Fibroblast of the aortic adventitia (primary cell): ENCODE data around the gene WT1. TPM values are rescaled to one million over a fixed set of nuclear protein-coding genes. Genes with fewer than 3 reads are reported as not detected.

Source experiments
- DNase-seq: peaks from one replicate; pipeline ENCODE4 v3.0.0-alpha.2; 2010; ENCODE audit warnings: low read depth
- H3K4me3 ChIP-seq: 2 replicates; pipeline ENCODE4 v1.5.1; 2011; ENCODE audit warnings: low read depth, mild to moderate bottlenecking, control low read depth, low read length, moderate library complexity
- total RNA-seq: library from RNA; depleted of rRNA; stranded (reverse); fragments of >200 nt; gene quantifications from 2 replicates; pipeline ENCODE4 v1.2.3, GENCODE V29; 2012; ENCODE audit warnings: low replicate concordance
- TF ChIP-seq, protein P1 (sequence below): IDR thresholded peaks from 2 replicates; pipeline ENCODE4 v1.5.1; 2011; ENCODE audit warnings: mild to moderate bottlenecking, low read length, control low read depth, inconsistent platforms; ENCODE audit not compliant: insufficient read depth

The WT1 gene
- total RNA-seq, 1 donor: 0.27 TPM

DNA sequence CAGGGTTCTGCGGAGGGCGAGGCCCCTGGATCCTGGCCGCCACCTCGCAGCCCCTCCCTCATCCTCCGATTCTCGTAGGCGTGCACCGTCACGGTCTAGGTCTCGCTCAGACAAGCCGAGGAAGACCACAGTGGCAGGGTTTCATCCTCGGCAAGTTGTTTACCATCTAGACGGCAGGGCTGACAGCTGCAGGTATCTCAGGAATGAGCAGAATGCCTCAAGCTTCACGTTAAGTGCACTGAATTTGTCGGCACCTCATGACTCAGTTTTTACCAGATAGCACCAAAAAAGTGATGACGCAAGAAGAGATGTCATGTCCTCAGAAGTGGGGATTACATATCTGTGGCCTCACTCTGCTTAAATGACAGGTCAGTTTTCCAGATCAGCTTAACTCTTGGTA is 35.1 kb downstream of the WT1 start:
- peak; percentile 43 for DNase-seq
- H3K4me3 ChIP-seq: no peak overlapping the region
- TF ChIP-seq, protein P1, sequence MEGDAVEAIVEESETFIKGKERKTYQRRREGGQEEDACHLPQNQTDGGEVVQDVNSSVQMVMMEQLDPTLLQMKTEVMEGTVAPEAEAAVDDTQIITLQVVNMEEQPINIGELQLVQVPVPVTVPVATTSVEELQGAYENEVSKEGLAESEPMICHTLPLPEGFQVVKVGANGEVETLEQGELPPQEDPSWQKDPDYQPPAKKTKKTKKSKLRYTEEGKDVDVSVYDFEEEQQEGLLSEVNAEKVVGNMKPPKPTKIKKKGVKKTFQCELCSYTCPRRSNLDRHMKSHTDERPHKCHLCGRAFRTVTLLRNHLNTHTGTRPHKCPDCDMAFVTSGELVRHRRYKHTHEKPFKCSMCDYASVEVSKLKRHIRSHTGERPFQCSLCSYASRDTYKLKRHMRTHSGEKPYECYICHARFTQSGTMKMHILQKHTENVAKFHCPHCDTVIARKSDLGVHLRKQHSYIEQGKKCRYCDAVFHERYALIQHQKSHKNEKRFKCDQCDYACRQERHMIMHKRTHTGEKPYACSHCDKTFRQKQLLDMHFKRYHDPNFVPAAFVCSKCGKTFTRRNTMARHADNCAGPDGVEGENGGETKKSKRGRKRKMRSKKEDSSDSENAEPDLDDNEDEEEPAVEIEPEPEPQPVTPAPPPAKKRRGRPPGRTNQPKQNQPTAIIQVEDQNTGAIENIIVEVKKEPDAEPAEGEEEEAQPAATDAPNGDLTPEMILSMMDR: no peak

DNA sequence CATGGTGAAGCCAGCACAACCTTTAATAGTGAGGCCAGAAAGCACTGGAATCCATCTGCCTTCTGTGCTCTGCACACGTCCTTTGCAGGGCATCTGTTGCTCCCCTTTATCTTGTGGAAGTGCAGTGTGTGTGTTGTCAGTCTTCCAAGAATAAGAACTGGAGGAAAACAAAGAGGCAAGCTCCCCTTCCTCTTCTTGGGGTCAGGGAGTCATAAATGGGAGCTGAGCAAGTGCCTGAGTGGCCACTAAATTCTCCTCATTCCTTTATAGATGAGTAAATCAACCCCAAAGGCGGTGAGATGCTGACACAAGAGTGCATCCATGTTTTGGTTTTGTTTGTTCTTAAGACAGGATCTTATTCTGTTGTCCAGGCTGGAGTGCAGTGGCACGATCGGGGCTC is 38.3 kb downstream of the WT1 start:
- H3K4me3 ChIP-seq: no peak overlapping the region
- peak; percentile 49 for DNase-seq
- TF ChIP-seq, protein P1: no peak

DNA sequence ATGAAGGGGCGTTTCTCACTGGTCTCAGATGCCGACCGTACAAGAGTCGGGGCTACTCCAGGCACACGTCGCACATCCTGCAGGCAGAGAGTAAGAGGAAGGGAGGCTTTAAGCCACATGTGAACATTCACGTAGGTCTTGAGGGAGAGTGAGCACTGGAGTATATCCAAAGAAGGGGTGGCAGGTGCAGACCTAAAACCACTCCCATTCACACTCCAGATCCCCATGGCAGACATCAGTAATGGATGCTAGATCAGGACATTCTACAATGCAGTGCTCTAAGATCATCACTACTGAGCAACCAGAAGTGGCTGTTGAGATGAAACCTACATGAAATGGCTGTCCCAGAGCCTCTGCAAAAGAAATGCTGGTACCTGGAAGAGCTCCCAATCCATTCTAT is 39.0 kb downstream of the WT1 start:
- DNase-seq: no peak
- H3K4me3 ChIP-seq: no peak overlapping the region
- TF ChIP-seq, protein P1: no peak

DNA sequence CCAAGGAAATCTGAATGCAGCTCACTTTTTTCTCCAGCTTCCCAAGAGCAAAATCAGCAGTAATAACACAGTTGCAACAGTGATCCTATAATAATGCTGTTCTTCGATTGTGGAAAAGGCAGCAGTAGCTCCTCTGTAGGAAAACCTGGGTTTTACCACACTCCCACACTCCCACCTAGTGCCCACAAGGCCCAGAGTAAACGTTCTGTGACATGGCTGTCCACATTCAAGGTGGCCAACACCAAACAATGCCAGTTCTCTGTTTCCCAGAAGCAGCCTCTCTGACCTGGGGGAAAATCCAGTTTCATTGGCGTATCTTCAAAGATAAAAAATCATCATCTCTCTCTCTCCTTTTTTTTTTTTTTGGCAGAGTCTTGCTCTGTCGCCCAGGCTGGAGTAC is 40.2 kb downstream of the WT1 start:
- DNase-seq: no peak
- TF ChIP-seq, protein P1: no peak
- no peak overlapping the region for H3K4me3 ChIP-seq

DNA sequence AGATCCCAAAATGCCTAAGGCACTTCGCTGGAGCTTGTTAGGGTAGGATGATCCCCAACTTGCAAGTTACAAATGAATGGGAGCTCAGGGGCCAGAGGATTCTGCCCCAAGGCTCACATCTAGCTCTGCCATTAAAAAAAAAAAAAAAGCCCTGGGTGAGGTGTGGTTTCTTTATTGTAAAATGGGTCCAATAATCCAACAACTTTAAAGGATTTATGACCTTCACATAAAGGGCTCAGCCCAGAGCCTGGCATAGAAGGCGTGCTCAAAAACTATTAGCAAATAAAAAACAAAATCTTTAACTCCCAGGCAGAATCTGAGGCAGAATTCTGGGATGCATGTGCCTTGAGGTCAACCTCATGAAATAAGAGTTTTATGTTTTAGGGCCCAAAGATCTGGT is 42.5 kb downstream of the WT1 start:
- no peak overlapping the region for H3K4me3 ChIP-seq
- DNase-seq: no peak
- TF ChIP-seq, protein P1: no peak

DNA sequence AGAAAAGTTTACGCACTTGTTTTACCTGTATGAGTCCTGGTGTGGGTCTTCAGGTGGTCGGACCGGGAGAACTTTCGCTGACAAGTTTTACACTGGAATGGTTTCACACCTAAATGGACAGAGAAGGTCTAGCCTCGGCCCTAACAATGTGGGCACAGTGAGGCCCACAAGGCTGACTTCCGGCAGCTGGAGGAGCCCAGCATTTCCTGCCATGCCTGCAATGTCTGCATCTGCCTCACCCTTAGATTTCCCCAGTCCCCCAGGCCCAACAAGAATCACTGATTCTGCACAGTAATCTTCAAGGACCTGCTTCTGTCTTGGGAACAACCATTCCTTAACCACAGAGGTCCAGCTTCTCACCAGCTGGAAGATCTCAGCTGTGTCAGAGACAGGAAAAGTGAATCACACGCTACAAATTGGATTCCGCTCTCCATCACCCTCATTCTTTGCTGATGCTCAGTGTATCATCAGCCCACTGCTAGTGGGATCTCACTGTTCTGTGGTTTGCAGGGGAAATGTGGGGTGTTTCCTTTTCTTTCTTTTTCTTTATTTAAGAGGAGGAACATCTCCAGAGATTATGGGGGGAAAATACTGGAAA is 43.3 kb downstream of the WT1 start:
- no peak overlapping the region for H3K4me3 ChIP-seq
- TF ChIP-seq, protein P1: no peak
- DNase-seq: peak; percentile 91

DNA sequence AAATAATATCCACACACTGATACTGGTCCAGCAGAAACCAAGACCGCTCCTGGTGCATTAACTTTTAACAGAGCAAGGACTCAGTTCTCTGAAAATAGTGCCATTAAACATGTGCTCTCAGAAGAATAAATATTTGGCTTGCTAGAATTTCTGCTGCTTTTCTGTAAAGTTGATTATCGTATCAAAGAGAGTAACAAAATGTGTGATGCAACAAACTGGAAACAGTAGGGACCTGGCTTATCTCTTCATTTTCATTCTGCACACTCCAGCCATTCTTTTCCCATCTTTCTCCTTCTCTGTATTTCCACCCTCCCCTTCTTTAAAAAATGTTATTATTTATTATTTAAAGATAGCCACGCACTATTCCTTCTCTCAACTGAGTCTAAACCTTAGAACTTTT is 43.9 kb downstream of the WT1 start:
- TF ChIP-seq, protein P1: no peak
- peak; percentile 49 for DNase-seq

More for the DNA sequence above, 43.9 kb downstream of the WT1 start:
- no peak overlapping the region for H3K4me3 ChIP-seq
